Keratinocyte (primary cell): ENCODE results near the gene SOSTDC1.

Source experiments
- CTCF ChIP-seq, 3 experiments: IDR thresholded peaks in 1 of 3; conservative IDR thresholded peaks in 1 of 3; optimal IDR thresholded peaks in 1 of 3; 2 replicates in 2 of 3; 3 replicates in 1 of 3; pipeline versions ENCODE3 to v1.5.1; 2011; ENCODE audit warnings: low read length in 3 of 3, mild to moderate bottlenecking in 3 of 3, moderate library complexity in 2 of 3, control low read depth in 1 of 3, inconsistent platforms in 1 of 3; ENCODE audit not compliant: insufficient read depth in 2 of 3; ENCODE audit errors: extremely low read depth in 1 of 3
- EZH2 ChIP-seq: IDR thresholded peaks from one replicate; pipeline ENCODE4 v1.6.1; 2012; ENCODE audit warnings: inconsistent platforms, mild to moderate bottlenecking, low read length, moderate library complexity

GRCh38 chr7:16465469-16466361, at the start of gene SOSTDC1:
- no peak for TF ChIP-seq CTCF (optimal IDR thresholded peaks at IDR 0.05 in 1 of 3, IDR thresholded peaks at IDR 0.05 in 1 of 3, conservative IDR thresholded peaks at IDR 0.05 in 1 of 3; ENCODE audit: extremely low read depth in 1 of 3, insufficient read depth in 2 of 3, low read length in 3 of 3)
- TF ChIP-seq EZH2, result no peak
